Hematopoietic multipotent progenitor cell treated with erythropoietin and hydrocortisone succinate and interleukin-3 and kit ligand, for 17 days (in vitro differentiated cells): ENCODE measurements around the gene KCNMA1.

Experiments
- DNase-seq: peaks from one replicate; pipeline ENCODE4 v3.0.0-alpha.2; 2015; ENCODE audit warnings: low spot score

KCNMA1 gene

DNA sequence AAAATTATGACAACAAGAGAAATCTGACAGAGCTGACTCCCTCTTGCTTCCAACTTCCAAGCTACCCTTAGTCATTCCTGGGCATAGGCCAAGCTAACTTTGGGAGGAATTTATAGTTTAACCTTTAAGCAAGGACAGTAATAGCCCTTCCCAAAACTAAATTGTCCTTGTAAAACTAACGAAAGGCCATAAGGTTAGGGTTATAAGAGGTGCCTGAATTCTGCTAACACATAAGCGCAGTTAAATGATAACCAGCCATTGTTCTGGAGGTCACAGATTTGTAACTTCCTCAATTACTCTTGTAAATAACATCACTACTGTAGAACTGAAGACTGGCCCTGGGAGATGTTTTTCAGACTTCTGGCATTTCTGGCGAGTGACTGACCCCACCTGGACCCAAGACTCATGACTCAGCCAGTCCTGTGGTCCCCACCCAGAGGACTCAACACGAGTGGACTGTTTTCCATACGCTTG is 481.2 kb downstream of the KCNMA1 start:
- DNase-seq = no peak

DNA sequence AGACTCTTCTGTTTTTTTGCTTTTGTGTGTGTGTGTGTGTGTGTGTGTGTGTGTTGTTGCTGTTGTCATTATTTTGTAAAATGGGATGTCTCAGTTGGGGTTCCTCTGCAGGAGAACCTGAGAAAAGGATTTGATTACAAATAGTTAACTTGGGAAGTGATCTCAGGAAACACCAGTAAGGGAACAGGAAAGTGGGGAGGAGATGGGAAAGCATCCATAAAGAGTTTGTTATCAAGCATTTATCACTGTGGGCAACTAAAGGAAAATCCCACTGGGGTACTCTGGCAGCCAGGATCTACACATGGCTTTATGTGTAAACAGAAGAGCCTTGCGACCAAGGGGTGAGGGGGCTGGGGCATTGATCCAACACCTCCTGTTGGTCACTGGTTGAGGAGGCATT is 485.4 kb downstream of the KCNMA1 start:
- no peak for DNase-seq

DNA sequence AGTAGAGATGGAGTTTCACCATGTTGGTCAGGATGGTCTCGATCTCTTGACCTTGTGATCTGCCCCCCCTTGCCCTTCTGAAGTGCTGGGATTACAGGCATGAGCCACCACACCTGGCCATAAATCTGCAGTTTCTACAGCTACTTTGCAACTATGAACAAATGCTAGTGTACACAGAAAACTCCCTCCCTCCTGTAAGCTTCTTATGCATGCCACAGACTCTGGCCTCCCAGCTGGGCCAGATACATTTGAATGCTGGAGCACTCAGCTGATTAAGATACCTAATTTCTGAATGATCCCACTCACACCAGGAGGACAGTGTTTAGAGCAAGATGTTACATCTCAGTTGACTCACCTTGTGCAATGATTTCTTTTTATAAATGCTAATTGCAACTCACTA is 486.2 kb downstream of the KCNMA1 start:
- DNase-seq = no peak

DNA sequence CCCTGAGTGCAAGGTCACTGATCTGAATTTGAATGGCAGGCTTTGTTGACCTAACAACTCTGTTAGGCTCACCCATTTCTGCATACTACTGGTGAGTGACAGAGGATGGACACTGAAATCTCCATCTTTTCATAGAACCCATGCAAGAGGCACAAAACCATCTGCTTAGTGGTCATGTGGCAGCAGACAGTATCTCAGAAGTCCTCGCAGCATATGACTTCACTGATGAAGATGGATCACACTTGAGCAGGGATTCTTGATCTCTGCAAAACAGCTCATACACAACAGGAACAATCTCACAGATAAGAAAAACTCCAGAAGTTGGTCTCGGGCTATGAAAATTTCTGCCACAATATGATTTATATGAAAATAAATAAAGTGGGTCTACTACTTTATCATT is 487.9 kb downstream of the KCNMA1 start:
- no peak for DNase-seq

DNA sequence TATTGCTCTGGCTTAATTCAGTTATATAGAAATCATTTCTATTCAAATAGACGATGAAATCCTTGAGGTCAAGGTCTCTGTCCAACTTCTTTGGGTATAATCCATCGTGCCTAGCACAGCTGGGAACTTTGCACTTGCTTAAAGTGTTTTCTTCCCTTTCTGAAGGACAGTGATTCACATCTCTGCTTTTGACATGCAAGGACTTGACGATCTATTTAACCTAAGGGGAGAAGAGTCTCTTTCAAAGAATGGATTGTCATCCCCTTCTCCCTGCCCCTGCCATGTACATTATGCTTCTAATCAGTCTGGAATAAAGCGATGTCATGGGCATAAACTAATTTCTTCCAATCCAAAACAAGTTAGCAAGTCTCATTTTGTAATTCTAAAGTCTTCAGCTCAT is 488.6 kb downstream of the KCNMA1 start:
- no peak for DNase-seq

DNA sequence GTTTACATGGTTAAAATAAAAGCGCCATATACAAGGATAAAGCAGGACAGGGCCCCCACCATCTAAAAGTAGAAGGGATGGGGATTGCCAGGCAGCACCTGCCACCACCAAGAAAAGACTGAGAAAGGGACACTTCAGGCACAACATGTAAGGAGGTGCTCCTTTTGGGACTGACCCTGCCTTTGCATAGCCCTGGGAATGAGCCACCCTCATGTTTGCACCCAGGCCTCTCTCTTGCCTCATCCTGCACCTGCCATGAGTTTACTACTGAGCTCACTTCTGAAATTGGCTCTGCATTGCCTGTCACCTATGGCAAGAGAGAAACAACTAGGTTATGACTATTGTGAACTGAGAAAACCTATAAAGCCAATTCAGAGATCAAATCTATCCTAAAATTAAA is 489.7 kb downstream of the KCNMA1 start:
- no peak for DNase-seq

DNA sequence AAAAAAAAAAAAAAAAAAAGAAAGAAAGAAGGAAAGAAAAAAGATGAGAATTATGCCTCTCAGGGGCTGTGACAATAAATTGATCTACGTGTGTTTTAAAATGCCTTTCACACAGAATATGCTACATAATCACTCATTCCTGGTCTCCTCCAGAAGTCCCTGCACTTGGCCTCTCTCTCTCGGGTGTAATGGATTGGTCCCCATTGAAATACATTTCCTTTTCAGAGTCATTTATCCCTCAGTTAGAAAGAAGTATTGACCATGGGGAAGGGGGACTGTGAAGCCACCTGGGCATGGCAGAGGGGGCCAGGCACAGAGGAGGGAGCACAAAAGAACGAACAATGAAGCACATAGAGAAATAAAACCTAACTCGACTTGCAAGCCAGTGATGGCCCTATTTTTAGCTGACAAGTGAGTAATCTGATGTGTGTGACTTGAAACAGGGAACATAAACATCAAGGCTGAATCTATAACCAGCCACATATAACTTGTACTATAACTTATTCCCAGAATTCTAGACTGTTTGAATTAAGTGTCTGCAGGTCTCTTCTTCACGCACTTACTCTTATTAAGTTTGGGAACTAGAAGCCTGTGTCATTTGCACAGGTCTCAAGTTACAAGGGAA is 490.8 kb downstream of the KCNMA1 start:
- DNase-seq = no peak

DNA sequence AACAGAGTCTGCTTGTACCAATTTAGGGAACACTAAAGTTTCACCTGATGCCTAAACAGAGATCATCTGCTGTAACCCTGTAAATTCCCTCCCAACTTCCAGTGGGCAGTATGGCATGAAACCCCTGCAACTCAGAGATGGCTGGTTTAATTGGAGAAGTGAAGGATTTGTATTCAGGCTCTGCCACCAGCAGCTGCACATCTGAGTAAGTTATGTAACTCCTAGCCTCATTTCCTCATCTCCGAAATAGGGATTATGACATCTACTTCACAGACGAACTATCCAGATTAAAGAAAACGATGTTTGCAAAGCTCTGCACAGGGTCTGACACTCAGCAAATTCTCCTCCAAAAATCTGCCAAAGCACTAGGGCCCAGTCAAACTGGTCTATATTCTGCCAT is 493.0 kb downstream of the KCNMA1 start:
- DNase-seq = no peak

DNA sequence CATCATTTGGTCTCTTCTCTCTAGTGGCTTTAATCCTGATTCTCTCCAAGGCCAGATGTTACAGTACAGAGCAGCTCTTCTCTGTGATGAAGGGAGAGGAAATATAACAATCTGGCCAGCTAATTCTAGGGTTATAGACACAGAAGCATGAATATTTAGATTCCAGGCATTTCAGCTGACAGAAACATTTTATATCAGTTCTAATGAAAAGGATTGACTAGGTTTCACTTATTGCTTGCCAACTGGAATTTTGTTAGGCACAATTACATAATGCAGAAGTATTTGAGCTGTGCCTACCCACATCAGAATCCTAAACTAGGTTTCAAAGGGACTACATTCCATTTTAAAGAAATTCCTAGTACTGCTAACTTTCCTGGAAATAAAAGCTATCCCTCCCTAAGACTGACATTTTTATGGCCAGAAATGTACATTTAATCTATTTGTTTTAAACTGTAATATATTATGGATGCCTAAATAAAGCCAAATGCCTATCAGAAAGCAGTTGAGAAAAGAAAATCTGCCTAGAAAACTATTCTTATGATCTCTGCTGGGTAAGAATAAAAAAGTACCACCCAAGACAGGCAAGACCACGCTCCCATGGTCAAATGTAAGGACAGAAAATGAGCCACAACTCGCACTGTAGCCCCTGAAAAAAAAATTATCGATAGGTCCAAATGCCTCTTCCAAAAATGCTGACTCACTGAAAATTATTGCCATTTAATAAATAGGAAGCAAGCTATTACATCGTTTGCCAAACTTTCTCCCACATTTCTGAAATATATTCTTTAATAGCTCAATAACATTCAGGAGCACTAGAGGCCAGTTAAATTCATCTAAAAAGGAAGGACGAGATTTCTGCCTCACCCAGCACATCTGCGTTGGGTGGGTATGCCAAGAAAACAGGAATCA is 498.1 kb downstream of the KCNMA1 start:
- no peak for DNase-seq

DNA sequence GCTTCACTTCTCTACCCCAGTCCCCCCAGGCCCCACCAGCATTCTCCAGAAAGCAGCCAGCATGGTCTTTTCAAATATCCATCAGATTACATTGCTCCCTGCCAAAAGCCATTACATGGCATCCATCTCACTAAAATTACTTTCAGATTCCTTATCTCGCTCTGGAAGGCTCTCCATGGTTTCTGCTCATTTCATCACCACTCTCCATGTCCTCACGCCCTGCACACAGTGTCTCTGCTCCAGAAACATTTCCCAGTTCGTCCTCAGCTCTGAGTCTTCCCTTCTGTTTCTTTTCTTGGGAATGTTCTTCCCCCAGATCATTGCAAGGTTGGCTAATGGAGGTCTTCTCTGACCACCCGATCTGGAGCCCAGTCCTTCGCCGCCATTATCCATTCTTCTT is 499.1 kb downstream of the KCNMA1 start:
- no peak for DNase-seq

DNA sequence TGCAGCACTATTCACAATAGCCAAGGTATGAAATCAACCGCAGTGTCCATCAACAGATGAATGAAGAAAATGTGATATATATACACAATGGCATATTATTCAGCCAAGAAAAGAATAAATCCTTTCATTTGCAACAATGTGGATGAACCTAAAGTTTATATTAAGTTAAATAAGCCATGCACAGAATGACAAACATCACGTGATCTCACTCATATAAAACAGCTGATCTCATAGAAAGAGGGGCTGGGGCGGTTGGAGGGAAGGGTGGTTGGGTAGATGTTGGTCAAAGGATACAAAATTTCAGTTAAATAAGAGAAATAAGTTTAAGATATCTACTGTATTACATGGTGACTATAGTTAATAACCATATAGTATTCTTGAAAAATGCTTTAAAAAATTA is 502.1 kb downstream of the KCNMA1 start:
- DNase-seq = no peak

DNA sequence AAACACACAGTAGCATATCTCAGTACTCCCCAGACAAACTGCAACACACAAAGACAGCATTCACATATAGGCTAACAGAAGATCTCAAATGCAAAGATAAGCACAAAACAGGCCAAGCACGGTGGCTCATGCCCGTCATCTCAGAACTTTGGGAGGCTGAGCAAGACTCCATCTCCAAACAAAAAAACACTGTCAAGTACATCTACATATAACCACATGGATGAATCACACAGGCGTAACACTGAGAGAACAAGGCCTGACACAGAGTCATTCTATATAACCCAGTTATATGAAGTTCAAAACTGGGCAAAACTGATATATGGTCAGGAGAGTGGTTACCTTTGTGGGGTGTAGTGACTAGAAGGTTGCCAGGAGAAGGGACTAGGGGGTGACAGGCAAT is 506.4 kb downstream of the KCNMA1 start:
- DNase-seq = no peak

DNA sequence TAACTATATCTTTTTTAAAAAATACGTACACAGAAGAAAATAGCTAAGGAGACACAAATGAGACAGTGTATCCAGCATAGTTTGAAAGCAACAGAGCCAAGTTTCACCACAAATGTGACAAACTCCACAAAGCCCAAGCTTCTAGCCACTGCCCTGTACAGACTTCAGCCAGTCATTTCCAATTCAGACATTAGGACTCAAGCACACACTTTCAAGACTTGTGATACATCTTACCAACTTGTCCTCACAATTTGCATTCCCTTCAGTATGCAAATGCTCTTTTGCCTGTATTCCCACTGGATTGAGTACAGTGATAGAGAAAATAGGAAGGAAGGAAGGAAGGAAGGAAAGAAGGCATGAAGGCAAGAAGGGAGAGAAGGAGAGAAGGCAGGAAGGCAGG is 510.4 kb downstream of the KCNMA1 start:
- DNase-seq = no peak

DNA sequence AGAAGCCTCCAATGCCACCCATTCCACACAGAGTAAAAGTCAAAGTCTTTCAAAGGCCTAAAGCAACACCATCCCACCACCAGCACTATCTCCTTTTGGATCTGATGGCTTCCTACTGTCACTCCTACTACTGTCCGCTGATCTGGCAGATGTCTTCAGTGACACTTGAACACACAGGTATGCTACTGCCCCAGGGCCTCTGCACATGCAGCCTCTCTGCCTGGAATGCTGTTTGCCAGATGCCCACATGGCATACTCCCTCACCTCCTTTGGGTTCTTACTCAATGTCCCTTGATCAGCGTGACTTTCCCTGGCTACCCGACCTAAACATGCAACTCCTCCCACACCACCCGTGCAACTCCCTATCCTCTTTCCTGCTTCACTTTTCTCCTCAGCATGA is 512.4 kb downstream of the KCNMA1 start:
- DNase-seq = no peak

DNA sequence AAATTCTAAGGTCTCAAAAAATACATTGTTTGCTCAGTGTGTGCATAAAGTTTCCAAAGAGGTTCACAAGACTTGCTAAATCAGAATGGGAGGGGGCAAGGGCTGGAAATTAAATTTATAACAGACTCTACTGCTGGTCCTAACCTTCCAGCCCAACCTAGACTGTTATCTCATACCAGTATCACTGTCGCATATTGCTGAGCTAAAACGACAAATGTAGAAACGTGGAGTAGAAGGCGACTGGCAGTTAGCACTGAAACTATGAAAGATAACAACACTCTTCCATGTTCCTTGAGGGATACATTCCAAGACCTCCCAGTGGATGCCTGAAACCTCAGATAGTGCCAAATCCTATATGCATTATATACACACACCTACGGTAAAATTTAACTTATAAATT is 514.3 kb downstream of the KCNMA1 start:
- no peak for DNase-seq

DNA sequence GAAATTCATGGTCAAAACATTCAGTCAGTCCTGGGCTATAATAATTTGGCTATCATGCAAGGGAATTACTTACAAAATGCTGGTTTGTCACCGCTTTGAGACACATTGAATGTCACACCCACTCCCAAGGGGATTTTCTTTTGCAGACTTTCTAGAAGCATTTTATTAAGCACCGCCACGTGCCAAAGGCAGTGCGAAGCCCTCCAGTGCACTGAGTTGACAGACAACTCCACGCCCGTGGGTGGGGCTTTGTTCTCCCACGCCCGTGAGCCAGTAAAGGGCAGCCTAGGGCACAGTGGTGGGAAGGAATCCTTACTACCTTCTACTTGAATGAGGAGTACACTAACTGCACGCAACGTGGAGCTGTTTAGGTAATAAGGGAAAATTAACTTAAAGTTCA is 515.8 kb downstream of the KCNMA1 start:
- DNase-seq = no peak

DNA sequence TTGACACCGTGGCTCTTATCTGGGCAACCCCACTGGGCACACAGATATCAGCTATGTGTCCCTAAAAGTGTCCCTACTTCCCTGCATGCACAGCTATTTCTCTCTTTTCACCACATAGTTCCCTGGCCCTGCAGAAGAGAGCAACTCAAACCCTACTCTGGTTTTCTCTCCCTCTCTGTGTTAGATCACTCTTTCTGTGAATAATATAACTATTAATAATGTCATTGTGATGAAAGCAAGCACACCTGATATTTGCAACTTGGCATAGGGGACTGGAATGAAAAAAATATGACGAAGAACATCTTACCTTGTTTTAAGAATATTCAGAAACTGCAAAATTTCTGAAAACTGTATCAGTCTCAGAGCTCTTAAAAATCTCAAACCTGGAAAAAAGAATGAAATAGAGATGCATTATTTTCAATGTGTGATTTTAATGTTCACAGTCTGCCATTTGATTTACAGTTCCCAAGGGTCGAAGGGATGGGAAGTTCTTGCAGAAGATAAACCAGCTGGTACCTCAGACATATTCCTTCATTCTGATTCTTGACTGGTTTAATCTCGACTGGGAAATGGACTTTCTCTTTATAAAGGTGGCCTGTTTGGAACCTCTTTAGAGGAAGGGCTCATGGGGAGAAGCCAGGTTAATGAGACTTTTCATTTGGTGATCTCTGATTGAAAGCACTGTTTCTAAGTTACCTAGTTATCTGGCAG is 516.8 kb downstream of the KCNMA1 start:
- no peak for DNase-seq

DNA sequence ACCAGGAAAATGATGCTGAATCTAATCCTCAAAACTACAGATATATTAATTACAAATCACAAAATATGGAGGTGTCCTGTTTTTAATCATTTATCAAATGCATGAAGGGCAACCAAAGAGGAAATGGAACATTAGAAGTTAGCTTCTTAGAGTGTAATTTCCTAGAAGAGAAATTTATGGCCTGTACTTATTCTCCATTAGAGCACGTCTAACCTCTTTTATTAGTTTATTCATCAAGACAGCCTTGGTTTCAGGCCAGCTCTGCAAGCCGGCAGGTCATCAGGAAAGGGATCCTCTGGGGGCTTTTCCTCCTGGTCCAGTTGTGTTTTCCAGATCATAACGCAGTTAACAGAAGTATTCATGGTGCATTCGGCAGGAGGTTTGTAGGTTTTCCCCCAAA is 517.6 kb downstream of the KCNMA1 start:
- DNase-seq = no peak

DNA sequence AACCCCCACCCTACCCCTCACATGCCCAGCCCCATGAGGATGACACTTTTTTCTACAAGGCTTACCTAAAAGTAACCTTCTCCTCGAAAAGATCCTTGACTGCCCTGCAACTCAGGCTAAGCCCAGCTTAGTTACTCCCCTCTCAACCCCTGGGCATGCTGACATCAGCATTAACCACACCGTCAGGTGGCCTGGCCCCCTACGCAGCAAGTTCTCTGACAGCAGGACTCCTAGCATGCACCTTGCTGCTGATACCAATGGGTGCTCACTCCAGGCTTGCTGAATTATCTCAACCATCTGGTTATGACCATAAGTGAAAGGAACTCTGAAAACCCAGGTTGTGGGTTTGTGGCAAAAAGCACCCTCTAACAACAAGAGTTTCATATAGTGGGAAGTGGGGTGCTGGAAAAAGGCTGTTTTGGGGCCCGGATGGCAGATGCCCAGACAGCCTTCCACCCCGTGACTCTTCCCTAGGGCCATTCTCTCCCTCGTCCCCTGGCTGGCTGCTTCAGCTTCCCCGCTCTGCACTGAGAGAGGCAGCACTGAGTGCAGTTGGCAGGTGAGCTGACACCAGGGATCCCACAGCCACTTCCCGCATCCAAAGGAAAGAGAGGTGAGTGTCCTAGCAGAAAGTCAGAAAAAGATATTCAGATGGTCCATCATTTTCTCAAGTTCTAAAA is 518.9 kb downstream of the KCNMA1 start:
- no peak for DNase-seq

DNA sequence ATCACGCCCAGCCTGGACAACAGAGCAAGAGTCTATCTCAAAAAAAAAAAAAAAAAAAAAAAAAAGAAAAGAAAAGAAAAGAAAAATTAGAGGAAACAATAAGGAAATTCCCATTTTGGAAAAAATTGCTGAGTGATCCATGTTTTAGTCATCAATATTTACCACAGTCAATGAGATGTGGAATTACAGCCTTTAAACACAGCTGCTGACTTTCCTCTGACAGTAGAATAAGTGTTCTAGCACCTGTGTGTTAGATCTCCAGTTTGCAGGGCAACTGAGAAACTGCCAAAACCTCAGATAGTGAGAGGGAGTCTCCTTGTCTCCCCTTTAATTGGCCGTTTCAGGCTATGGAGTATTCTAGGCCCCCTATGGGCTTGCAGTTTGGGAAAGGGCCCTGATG is 520.1 kb downstream of the KCNMA1 start:
- DNase-seq = no peak

DNA sequence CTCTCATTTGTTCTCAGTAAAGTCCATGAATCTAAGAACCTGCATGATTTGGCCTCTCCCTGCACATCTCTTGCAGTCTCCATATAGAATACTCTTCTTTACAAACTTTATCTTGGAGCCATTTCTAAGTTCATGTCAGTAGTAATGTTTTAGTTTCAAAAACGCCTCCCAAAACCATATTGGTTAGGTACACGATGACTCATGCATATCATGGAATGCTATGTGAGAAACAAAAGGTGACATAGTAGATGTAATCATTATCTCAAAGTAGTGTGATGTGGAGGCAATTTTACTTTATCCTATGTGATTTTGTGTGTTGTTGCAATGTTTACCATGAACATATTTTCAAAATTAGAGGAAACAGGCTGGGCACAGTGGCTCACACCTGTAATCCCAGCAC is 520.7 kb downstream of the KCNMA1 start:
- DNase-seq = no peak

DNA sequence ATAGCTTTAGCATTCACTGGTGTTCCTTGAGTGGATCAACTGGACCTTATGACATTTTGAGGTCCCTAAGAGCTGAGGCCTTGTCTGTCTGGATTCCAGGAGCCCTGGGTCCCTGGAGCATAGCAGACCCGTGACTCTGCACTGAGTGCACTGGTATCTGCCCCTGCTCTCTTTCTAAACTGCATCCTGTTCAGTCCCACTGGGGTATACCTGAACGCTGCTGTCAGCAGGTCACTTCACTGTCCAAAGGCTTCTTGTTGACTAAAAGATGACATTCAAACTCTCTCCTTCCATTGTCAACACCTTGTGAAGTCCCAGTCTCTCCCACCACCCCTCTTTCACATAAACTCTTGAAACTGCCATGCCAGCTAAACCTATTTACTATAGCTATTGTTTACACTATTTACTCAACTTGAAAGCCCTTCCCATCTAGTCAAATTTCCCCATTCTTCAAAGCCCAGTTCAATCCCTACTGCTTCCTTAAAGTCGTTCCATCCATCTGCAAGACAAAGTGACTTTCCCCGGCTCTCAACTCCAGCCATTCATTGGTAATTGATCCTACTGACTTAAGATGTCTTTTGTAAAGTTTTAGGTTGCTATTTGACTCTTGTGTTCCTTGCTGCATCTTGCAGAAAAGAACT is 523.3 kb downstream of the KCNMA1 start:
- no peak for DNase-seq
